Gastrocnemius medialis (tissue), 4 donors: ENCODE data around the gene TMEM43. TPM values are rescaled to one million over a fixed set of nuclear protein-coding genes. Genes with fewer than 3 reads are reported as not detected.
A peak's percentile ranks its signal among the peaks of the same experiment; 100 is the strongest.

Source experiments
- ATAC-seq, 2 donors: fragments of 150-250 bp; one replicate each; pipeline ENCODE4 v1.9.1; 2016
- DNase-seq, 2 donors: peaks; one replicate each; pipeline ENCODE4 v3.0.0-alpha.2; 2019
- H3K27ac ChIP-seq, 4 donors: fragments of 200-600 bp; sonication (generic); 1 replicate in 1 of 4; 2 replicates in 3 of 4; pipeline ENCODE4 v1.5.1; 2016 to 2018; ENCODE audit warnings: mild to moderate bottlenecking in 2 of 4, moderate library complexity in 1 of 4
- H3K27me3 ChIP-seq, 3 donors: fragments of 200-600 bp; sonication (generic) in 2 of 3; 1 replicate in 1 of 3; 2 replicates in 2 of 3; pipeline versions ENCODE4 v1.5.1 to v1.6.0; 2016 to 2019; ENCODE audit warnings: mild to moderate bottlenecking in 1 of 3, moderate library complexity in 1 of 3
- H3K36me3 ChIP-seq, 2 donors: fragments of 200-600 bp; sonication (generic) in 1 of 2; one replicate each; pipeline ENCODE4 v1.5.1; 2017 to 2018
- H3K4me1 ChIP-seq, 2 donors: fragments of 200-600 bp; sonication (generic) in 1 of 2; one replicate each; pipeline ENCODE4 v1.5.1; 2016 to 2017; ENCODE audit warnings: mild to moderate bottlenecking in 2 of 2
- H3K4me3 ChIP-seq, 4 donors: fragments of 200-600 bp; sonication (generic) in 3 of 4; 1 replicate in 1 of 4; 2 replicates in 3 of 4; pipeline ENCODE4 v1.5.1; 2016 to 2019; ENCODE audit warnings: mild to moderate bottlenecking in 2 of 4
- H3K9me3 ChIP-seq, 3 donors: fragments of 200-600 bp; sonication (generic) in 2 of 3; 1 replicate in 1 of 3; 2 replicates in 2 of 3; pipeline ENCODE4 v1.5.1; 2016 to 2019
- CTCF ChIP-seq, 5 experiments: fragments of 450-650 bp in 3 of 5; fragments of 200-600 bp in 2 of 5; sonication (generic) in 2 of 5; IDR thresholded peaks in 4 of 5; conservative IDR thresholded peaks in 1 of 5; 1 replicate in 4 of 5; 2 replicates in 1 of 5; pipeline ENCODE4 v1.5.1; 2016 to 2019; ENCODE audit warnings: antibody characterized with exemption in 5 of 5, mild to moderate bottlenecking in 3 of 5, moderate library complexity in 3 of 5
- POLR2A ChIP-seq, 2 donors: fragments of 450-650 bp; IDR thresholded peaks; one replicate each; pipeline ENCODE4 v1.6.1; 2017; ENCODE audit warnings: antibody characterized with exemption in 2 of 2, mild to moderate bottlenecking in 2 of 2, moderate library complexity in 2 of 2
- in situ Hi-C, 4 donors: fragments of 200-750 bp; cut with MboI; loops; one replicate each; pipeline versions ENCODE4 v1.15.0 to v1.8.0; 2017; ENCODE audit warnings: low sequenced_read_pairs in 4 of 4
- intact Hi-C: fragments of 100-400 bp; cut with DNase I; formaldehyde crosslinking; loops from one replicate; pipeline ENCODE4 v1.15.1; 2023; ENCODE audit warnings: low total_unique reads
- total RNA-seq, 4 donors: library from RNA; depleted of rRNA; stranded (reverse); fragments of >200 nt; gene quantifications; one replicate each; pipeline versions ENCODE4 v1.1.0 to v1.2.3, GENCODE V29; 2016

Gene TMEM43
- total RNA-seq, 4 donors from 2014 or later, result 68.2 to 128 (median 78.6) TPM

- Histone ChIP-seq H3K36me3 (peaks cover 0 to 73% of the 10 kb centered on the region in 2 donors), H3K4me1 (peaks cover 16 to 29% of the 10 kb centered on the region in 2 donors), H3K4me3 (no peak overlapping the region), H3K27ac (peak overlapping the region in 1 of 4 donors; percentile 94), H3K27me3 (no peaks in the 10 kb centered on the region), H3K9me3 (no peaks in the 10 kb centered on the region)
- ATAC-seq (no peak), DNase-seq (no peak)
- no peak for TF ChIP-seq CTCF (IDR thresholded peaks at IDR 0.05 in 4 of 5, conservative IDR thresholded peaks at IDR 0.05 in 1 of 5)
- TF ChIP-seq POLR2A (IDR thresholded peaks at IDR 0.05), result no peak
- intact Hi-C loops (no loop called here), in situ Hi-C loops (loop anchor here in 1 of 4 donors (25.0 kb wide), 1 partner anchor 930 kb away; the partner anchor contains the start of gene MRPS25)
These were observed 7.3 kb downstream of the TMEM43 start for GRCh38 chr3:14132120-14132519.

GRCh38 chr3:14132689-14133088 is 7.8 kb downstream of the TMEM43 start:
- no peaks in the 10 kb centered on the region for H3K27me3 ChIP-seq
- H3K4me1 ChIP-seq, result peaks cover 16 to 29% of the 10 kb centered on the region in 2 donors
- ATAC-seq (no peak), DNase-seq (no peak)
- H3K36me3 ChIP-seq, result peaks cover 0 to 77% of the 10 kb centered on the region in 2 donors
- H3K4me3 ChIP-seq, result no peak overlapping the region
- H3K9me3 ChIP-seq, result no peaks in the 10 kb centered on the region
- TF ChIP-seq CTCF (IDR thresholded peaks at IDR 0.05 in 4 of 5, conservative IDR thresholded peaks at IDR 0.05 in 1 of 5) (no peak), POLR2A (IDR thresholded peaks at IDR 0.05) (no peak)
- H3K27ac ChIP-seq, result no peak overlapping the region
- in situ Hi-C loops, result loop anchor here in 1 of 4 donors (25.0 kb wide), 1 partner anchor 930 kb away; the partner anchor contains the start of gene MRPS25
- intact Hi-C loops, result no loop called here

- Histone ChIP-seq H3K36me3 (peaks cover 0 to 82% of the 10 kb centered on the region in 2 donors), H3K27me3 (no peaks in the 10 kb centered on the region), H3K27ac (no peak overlapping the region), H3K9me3 (no peaks in the 10 kb centered on the region), H3K4me3 (no peak overlapping the region), H3K4me1 (peaks cover 19 to 29% of the 10 kb centered on the region in 2 donors)
- ATAC-seq, result no peak
- intact Hi-C loops, result no loop called here
- DNase-seq, result no peak
- in situ Hi-C loops, result loop anchor here in 1 of 4 donors (25.0 kb wide), 1 partner anchor 929 kb away; the partner anchor contains the start of gene MRPS25
- no peak for TF ChIP-seq CTCF (IDR thresholded peaks at IDR 0.05 in 4 of 5, conservative IDR thresholded peaks at IDR 0.05 in 1 of 5)
- no peak for TF ChIP-seq POLR2A (IDR thresholded peaks at IDR 0.05)
These were observed 8.4 kb downstream of the TMEM43 start for GRCh38 chr3:14133188-14133800.

GRCh38 chr3:14133876-14134275 is 9.0 kb downstream of the TMEM43 start:
- Histone ChIP-seq H3K27ac (peak overlapping the region in 1 of 4 donors; percentile 97), H3K4me1 (peaks cover 19 to 28% of the 10 kb centered on the region in 2 donors), H3K27me3 (no peaks in the 10 kb centered on the region), H3K4me3 (no peak overlapping the region), H3K36me3 (peaks cover 0 to 88% of the 10 kb centered on the region in 2 donors), H3K9me3 (no peaks in the 10 kb centered on the region)
- DNase-seq (no peak), ATAC-seq (no peak)
- TF ChIP-seq POLR2A (IDR thresholded peaks at IDR 0.05), result no peak
- TF ChIP-seq CTCF (IDR thresholded peaks at IDR 0.05 in 4 of 5, conservative IDR thresholded peaks at IDR 0.05 in 1 of 5), result no peak
- intact Hi-C loops, result no loop called here
- in situ Hi-C loops, result loop anchor here in 1 of 4 donors (25.0 kb wide), 1 partner anchor 928 kb away; the partner anchor contains the start of gene MRPS25
